ENCODE results near the gene RIN1.

The RIN1 gene

GRCh38 chr11:66297610-66298009, 38.6 kb downstream of the RIN1 start:
- no peak for FAIRE-seq
- TF ChIP-seq POLR2A (IDR thresholded peaks at IDR 0.05; ENCODE audit: low read depth, low read length) (no peak), PAX5 (IDR thresholded peaks at IDR 0.05; ENCODE audit: insufficient read depth, low read length, severe bottlenecking) (no peak), SPI1 (IDR thresholded peaks at IDR 0.05; ENCODE audit: low read depth, low read length) (no peak), TAF1 (IDR thresholded peaks at IDR 0.05; ENCODE audit: low read depth, low read length) (no peak), POU2F2 (IDR thresholded peaks at IDR 0.05; ENCODE audit: low read depth, low read length) (no peak), POLR2AphosphoS5 (IDR thresholded peaks at IDR 0.05; ENCODE audit: low read depth, low read length) (no peak)

GRCh38 chr11:66294626-66295620, 41.3 kb downstream of the RIN1 start:
- TF ChIP-seq POU2F2 (IDR thresholded peaks at IDR 0.05; ENCODE audit: low read depth, low read length) (no peak), SPI1 (IDR thresholded peaks at IDR 0.05; ENCODE audit: low read depth, low read length) (no peak), POLR2A (IDR thresholded peaks at IDR 0.05; ENCODE audit: low read depth, low read length) (no peak), POLR2AphosphoS5 (IDR thresholded peaks at IDR 0.05; ENCODE audit: low read depth, low read length) (no peak), PAX5 (IDR thresholded peaks at IDR 0.05; ENCODE audit: insufficient read depth, low read length, severe bottlenecking) (no peak), TAF1 (IDR thresholded peaks at IDR 0.05; ENCODE audit: low read depth, low read length) (no peak)
- DNase-seq (ENCODE audit: insufficient read length, low spot score) (no peak), FAIRE-seq (no peak)

More at GRCh38 chr11:66297610-66298009, 38.6 kb downstream of the RIN1 start:
- no peak for DNase-seq (ENCODE audit: insufficient read length, low spot score)

GRCh38 chr11:66293777-66294625, 42.2 kb downstream of the RIN1 start:
- FAIRE-seq (no peak), DNase-seq (ENCODE audit: insufficient read length, low spot score) (no peak)
- TF ChIP-seq PAX5 (IDR thresholded peaks at IDR 0.05; ENCODE audit: insufficient read depth, low read length, severe bottlenecking) (no peak), SPI1 (IDR thresholded peaks at IDR 0.05; ENCODE audit: low read depth, low read length) (no peak), TAF1 (IDR thresholded peaks at IDR 0.05; ENCODE audit: low read depth, low read length) (no peak), POU2F2 (IDR thresholded peaks at IDR 0.05; ENCODE audit: low read depth, low read length) (no peak), POLR2A (IDR thresholded peaks at IDR 0.05; ENCODE audit: low read depth, low read length) (no peak), POLR2AphosphoS5 (IDR thresholded peaks at IDR 0.05; ENCODE audit: low read depth, low read length) (no peak)

- no peak for FAIRE-seq
- no peak for DNase-seq (ENCODE audit: insufficient read length, low spot score)
- no peak for TF ChIP-seq POLR2AphosphoS5 (IDR thresholded peaks at IDR 0.05; ENCODE audit: low read depth, low read length)
- TF ChIP-seq SPI1 (IDR thresholded peaks at IDR 0.05; ENCODE audit: low read depth, low read length) = no peak
- no peak for TF ChIP-seq POLR2A (IDR thresholded peaks at IDR 0.05; ENCODE audit: low read depth, low read length)
- no peak for TF ChIP-seq PAX5 (IDR thresholded peaks at IDR 0.05; ENCODE audit: insufficient read depth, low read length, severe bottlenecking)
These were observed 42.9 kb downstream of the RIN1 start for GRCh38 chr11:66293352-66293751.

- TF ChIP-seq POLR2A (IDR thresholded peaks at IDR 0.05; ENCODE audit: low read depth, low read length) (no peak), TAF1 (IDR thresholded peaks at IDR 0.05; ENCODE audit: low read depth, low read length) (no peak), POU2F2 (IDR thresholded peaks at IDR 0.05; ENCODE audit: low read depth, low read length) (no peak), POLR2AphosphoS5 (IDR thresholded peaks at IDR 0.05; ENCODE audit: low read depth, low read length) (no peak), SPI1 (IDR thresholded peaks at IDR 0.05; ENCODE audit: low read depth, low read length) (no peak), PAX5 (IDR thresholded peaks at IDR 0.05; ENCODE audit: insufficient read depth, low read length, severe bottlenecking) (no peak)
- DNase-seq (ENCODE audit: insufficient read length, low spot score) = no peak
- no peak for FAIRE-seq
These were observed 43.5 kb downstream of the RIN1 start for GRCh38 chr11:66292543-66293332.

GRCh38 chr11:66291706-66292542, 44.3 kb downstream of the RIN1 start, which contains the start of gene TMEM151A:
Gene TMEM151A, plus strand, starts transcription at chr11:66291894. Its CDS starts 120 bp downstream, at chr11:66292014.
- no peak for FAIRE-seq
- DNase-seq (ENCODE audit: insufficient read length, low spot score) = no peak

GRCh38 chr11:66291303-66291705, 44.9 kb downstream of the RIN1 start:
- DNase-seq (ENCODE audit: insufficient read length, low spot score) = no peak
- no peak for TF ChIP-seq TAF1 (IDR thresholded peaks at IDR 0.05; ENCODE audit: low read depth, low read length)
- TF ChIP-seq SPI1 (IDR thresholded peaks at IDR 0.05; ENCODE audit: low read depth, low read length) = no peak
- no peak for TF ChIP-seq POU2F2 (IDR thresholded peaks at IDR 0.05; ENCODE audit: low read depth, low read length)
- TF ChIP-seq POLR2AphosphoS5 (IDR thresholded peaks at IDR 0.05; ENCODE audit: low read depth, low read length) = no peak
- no peak for TF ChIP-seq POLR2A (IDR thresholded peaks at IDR 0.05; ENCODE audit: low read depth, low read length)
- no peak for TF ChIP-seq PAX5 (IDR thresholded peaks at IDR 0.05; ENCODE audit: insufficient read depth, low read length, severe bottlenecking)
- FAIRE-seq = no peak

More at GRCh38 chr11:66291706-66292542, 44.3 kb downstream of the RIN1 start, which contains the start of gene TMEM151A:
- no peak for TF ChIP-seq POLR2A (IDR thresholded peaks at IDR 0.05; ENCODE audit: low read depth, low read length)

GRCh38 chr11:66290330-66290621, 46.0 kb downstream of the RIN1 start:
- TF ChIP-seq POLR2AphosphoS5 (IDR thresholded peaks at IDR 0.05; ENCODE audit: low read depth, low read length) = no peak
- TF ChIP-seq POU2F2 (IDR thresholded peaks at IDR 0.05; ENCODE audit: low read depth, low read length) = no peak
- no peak for TF ChIP-seq TAF1 (IDR thresholded peaks at IDR 0.05; ENCODE audit: low read depth, low read length)
- no peak for TF ChIP-seq SPI1 (IDR thresholded peaks at IDR 0.05; ENCODE audit: low read depth, low read length)
- TF ChIP-seq POLR2A (IDR thresholded peaks at IDR 0.05; ENCODE audit: low read depth, low read length) = no peak
- TF ChIP-seq PAX5 (IDR thresholded peaks at IDR 0.05; ENCODE audit: insufficient read depth, low read length, severe bottlenecking) = no peak
- FAIRE-seq (no peak), DNase-seq (ENCODE audit: insufficient read length, low spot score) (no peak)
